ENCODE measurements around the gene ISCU. TPM values are rescaled to one million over a fixed set of nuclear protein-coding genes. Genes with fewer than 3 reads are reported as not detected.

The ISCU gene
- polyA plus RNA-seq, 1 of the 3 experiments (the other 2 are of a cell fraction) = 165 TPM

DNA sequence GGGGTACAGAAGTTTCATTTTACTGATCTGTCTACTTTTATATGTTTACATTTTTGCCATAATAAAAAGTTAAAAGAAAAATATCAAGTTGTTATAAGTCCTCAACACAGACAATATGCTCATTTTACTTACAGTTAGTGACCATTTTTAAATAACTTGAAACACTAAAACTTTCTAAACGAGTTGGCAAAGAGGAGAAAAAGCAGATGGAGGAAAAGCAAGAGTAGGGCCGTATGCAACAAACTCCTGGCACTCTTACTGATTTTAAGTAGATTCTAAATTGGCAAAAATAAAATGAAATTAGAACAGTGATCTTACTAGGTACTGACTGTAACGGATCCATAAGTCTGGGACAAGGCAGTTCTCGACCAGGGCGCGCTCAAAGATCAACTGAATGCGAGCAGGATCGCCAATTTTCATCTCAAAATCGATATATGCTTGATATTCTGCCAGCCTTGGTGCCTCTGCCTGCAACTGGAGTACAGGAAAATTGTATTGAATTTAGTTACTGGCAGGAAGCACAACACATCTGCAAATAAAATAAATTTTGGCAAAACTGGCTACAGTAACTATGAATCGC, 23.7 kb upstream of the ISCU start:
- Histone ChIP-seq H3K4me2 (no peak overlapping the region), H3F3A (replicated peaks; ENCODE audit: insufficient read depth) (peaks cover 13% of the 10 kb centered on the region), H3K9me3 (no peaks in the 10 kb centered on the region), H3K9ac (no peak overlapping the region), H2AFZ (ENCODE audit: low read depth) (no peak overlapping the region), H4K20me1 (ENCODE audit: insufficient read depth) (peaks cover 32% of the 10 kb centered on the region), H3K9me2 (no peaks in the 10 kb centered on the region), H3K79me2 (ENCODE audit: insufficient read depth) (peaks cover 75% of the 10 kb centered on the region), H3K27me3 (ENCODE audit: insufficient read depth) (no peaks in the 10 kb centered on the region), H3K4me1 (ENCODE audit: control insufficient read depth in 1 of 2, insufficient read depth in 2 of 2, low read depth in 1 of 2, low read length in 1 of 2) (peaks cover 5 to 7% of the 10 kb centered on the region in 2 experiments; a peak in 2 of 4 replicates), H3K36me3 (replicated peaks in 1 of 2; ENCODE audit: control insufficient read depth in 1 of 2, insufficient read depth in 2 of 2, low read length in 1 of 2) (peaks cover 63 to 69% of the 10 kb centered on the region in 2 experiments), H3K4me3 (ENCODE audit: low read depth in 2 of 2, low read length in 1 of 2) (no peak overlapping the region), H3K27ac (ENCODE audit: low read depth in 2 of 2, low read length in 1 of 2) (no peak overlapping the region)
- POLR2A ChIA-PET = no interaction called here
- 94% methylated on average over 10 of the region's 10 CpGs for WGBS (ENCODE audit: low lambda C conversion rate)
- DNase-seq = no peak
- CTCF ChIA-PET = no interaction called here
- TF ChIP-seq RFX5 (IDR thresholded peaks at IDR 0.05; ENCODE audit: low read length) = no peak
- TF ChIP-seq, protein P1, sequence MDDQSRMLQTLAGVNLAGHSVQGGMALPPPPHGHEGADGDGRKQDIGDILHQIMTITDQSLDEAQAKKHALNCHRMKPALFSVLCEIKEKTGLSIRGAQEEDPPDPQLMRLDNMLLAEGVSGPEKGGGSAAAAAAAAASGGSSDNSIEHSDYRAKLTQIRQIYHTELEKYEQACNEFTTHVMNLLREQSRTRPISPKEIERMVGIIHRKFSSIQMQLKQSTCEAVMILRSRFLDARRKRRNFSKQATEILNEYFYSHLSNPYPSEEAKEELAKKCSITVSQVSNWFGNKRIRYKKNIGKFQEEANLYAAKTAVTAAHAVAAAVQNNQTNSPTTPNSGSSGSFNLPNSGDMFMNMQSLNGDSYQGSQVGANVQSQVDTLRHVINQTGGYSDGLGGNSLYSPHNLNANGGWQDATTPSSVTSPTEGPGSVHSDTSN (IDR thresholded peaks at IDR 0.05) = no peak
- TF ChIP-seq ELF1 (IDR thresholded peaks at IDR 0.05) = no peak
- TF ChIP-seq FOXM1 (IDR thresholded peaks at IDR 0.05; ENCODE audit: low read depth) = no peak
- TF ChIP-seq, protein P2, sequence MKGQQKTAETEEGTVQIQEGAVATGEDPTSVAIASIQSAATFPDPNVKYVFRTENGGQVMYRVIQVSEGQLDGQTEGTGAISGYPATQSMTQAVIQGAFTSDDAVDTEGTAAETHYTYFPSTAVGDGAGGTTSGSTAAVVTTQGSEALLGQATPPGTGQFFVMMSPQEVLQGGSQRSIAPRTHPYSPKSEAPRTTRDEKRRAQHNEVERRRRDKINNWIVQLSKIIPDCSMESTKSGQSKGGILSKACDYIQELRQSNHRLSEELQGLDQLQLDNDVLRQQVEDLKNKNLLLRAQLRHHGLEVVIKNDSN (IDR thresholded peaks at IDR 0.05; ENCODE audit: borderline replicate concordance, low read depth) = no peak
- TF ChIP-seq RXRA (IDR thresholded peaks at IDR 0.05; ENCODE audit: borderline replicate concordance, low read depth) = no peak
- TF ChIP-seq GABPA (IDR thresholded peaks at IDR 0.05; ENCODE audit: low read depth) = no peak
- TF ChIP-seq, protein P3, sequence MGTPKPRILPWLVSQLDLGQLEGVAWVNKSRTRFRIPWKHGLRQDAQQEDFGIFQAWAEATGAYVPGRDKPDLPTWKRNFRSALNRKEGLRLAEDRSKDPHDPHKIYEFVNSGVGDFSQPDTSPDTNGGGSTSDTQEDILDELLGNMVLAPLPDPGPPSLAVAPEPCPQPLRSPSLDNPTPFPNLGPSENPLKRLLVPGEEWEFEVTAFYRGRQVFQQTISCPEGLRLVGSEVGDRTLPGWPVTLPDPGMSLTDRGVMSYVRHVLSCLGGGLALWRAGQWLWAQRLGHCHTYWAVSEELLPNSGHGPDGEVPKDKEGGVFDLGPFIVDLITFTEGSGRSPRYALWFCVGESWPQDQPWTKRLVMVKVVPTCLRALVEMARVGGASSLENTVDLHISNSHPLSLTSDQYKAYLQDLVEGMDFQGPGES (IDR thresholded peaks at IDR 0.05; ENCODE audit: low read depth, low read length) = no peak
- no peak for TF ChIP-seq TCF12 (IDR thresholded peaks at IDR 0.05)
- TF ChIP-seq MEF2A (IDR thresholded peaks at IDR 0.05; ENCODE audit: borderline replicate concordance, low read depth) = no peak
- TF ChIP-seq NRF1 (IDR thresholded peaks at IDR 0.05; ENCODE audit: low read depth, low read length) = no peak
- no peak for TF ChIP-seq NFIC (IDR thresholded peaks at IDR 0.05; ENCODE audit: borderline replicate concordance)
- TF ChIP-seq EZH2phosphoT487 (IDR thresholded peaks at IDR 0.05; ENCODE audit: borderline replicate concordance, low read depth) = no peak
- TF ChIP-seq SMC3 (IDR thresholded peaks at IDR 0.05; ENCODE audit: low read depth, low read length) = no peak
- TF ChIP-seq SIN3A (IDR thresholded peaks at IDR 0.05; ENCODE audit: borderline replicate concordance, low read depth, low read length) = no peak
- TF ChIP-seq, protein P4, sequence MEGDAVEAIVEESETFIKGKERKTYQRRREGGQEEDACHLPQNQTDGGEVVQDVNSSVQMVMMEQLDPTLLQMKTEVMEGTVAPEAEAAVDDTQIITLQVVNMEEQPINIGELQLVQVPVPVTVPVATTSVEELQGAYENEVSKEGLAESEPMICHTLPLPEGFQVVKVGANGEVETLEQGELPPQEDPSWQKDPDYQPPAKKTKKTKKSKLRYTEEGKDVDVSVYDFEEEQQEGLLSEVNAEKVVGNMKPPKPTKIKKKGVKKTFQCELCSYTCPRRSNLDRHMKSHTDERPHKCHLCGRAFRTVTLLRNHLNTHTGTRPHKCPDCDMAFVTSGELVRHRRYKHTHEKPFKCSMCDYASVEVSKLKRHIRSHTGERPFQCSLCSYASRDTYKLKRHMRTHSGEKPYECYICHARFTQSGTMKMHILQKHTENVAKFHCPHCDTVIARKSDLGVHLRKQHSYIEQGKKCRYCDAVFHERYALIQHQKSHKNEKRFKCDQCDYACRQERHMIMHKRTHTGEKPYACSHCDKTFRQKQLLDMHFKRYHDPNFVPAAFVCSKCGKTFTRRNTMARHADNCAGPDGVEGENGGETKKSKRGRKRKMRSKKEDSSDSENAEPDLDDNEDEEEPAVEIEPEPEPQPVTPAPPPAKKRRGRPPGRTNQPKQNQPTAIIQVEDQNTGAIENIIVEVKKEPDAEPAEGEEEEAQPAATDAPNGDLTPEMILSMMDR (IDR thresholded peaks at IDR 0.05) = no peak

Data from SK-N-SH (cell line).